GM12872 (cell line): ENCODE data around the gene TEAD4.

Source experiments
- CTCF ChIP-seq: IDR thresholded peaks from 3 replicates; pipeline ENCODE4 v1.5.1; 2011; ENCODE audit warnings: low read depth, mild to moderate bottlenecking, low read length, moderate library complexity; ENCODE audit not compliant: insufficient read depth

Gene TEAD4

GRCh38 chr12:3002646-3003045 is 43.4 kb downstream of the TEAD4 start:
- no peak for TF ChIP-seq CTCF

DNA sequence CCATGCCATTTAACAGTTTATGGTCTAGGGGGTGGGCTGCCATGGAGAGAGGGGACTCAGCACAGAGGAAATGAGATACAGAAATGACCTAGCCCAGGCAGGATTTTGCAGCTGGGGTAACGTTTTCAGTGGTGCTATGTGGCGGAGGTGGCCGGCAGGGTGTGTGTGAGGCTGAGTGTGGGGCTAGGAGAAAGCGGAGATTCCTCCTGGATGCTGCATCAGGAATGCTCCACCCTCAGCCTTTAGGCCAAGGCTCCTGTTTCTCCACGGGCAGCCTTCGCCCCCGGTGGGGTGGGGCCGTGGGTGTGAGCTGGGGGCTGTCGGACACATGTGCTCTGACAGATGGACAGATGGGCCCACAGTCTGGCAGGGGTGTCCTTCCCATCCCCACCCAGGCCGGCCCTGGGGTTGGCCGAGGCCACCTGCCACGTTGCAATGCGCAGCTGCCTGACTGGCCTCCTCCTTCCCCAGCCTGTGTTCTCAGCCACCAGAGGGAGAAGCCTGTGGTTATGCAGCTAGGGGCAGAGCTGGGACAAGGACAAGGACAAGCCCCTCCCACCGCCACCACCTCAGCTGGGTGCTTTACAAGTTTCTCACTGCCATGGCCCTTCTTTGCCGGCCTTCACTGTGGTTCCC is 44.3 kb downstream of the TEAD4 start:
- no peak for TF ChIP-seq CTCF

GRCh38 chr12:3004655-3005565 is 45.7 kb downstream of the TEAD4 start:
- TF ChIP-seq CTCF: peak; percentile 61; the same call in 2 of the 3 replicates

DNA sequence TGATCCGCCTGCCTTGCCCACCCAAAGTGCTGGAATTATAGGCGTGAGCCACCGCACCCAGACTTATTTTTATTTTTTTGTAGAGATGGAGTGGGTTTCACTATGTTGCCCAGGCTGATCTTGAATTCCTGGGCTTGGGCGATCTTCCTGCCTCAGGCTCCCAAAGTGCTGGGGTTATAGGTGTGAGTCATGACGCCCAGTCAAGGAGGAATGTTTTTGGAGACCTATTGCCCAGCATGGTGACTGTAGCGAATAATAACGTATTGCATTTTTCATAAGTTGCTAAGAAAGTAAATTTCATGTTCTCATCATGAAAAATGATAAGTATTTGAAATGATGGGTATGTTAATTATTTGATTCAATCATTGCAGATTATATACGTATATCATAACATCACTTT is 46.5 kb downstream of the TEAD4 start:
- no peak for TF ChIP-seq CTCF

DNA sequence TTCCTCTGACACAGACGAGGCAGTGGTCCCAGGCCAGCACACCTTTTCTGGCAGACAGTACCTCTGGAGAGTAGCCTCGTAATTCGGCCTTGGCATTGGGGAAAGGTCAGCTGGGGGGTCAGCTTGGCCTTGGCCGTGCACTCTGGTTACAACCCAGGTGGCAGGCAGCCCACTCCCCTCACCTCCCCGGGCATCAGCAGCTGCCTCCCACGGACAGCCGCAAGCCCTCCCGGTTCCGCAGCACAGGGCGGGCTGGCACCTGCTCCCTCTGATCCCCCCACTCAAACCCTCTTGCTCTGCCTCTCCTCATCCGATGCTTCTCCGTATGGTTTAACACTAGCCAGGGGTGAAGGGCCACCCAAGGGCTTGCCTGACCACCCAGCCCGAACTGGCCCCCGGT is 50.6 kb downstream of the TEAD4 start:
- no peak for TF ChIP-seq CTCF

- no peak for TF ChIP-seq CTCF
These were observed 51.2 kb downstream of the TEAD4 start for GRCh38 chr12:3010214-3010930.

DNA sequence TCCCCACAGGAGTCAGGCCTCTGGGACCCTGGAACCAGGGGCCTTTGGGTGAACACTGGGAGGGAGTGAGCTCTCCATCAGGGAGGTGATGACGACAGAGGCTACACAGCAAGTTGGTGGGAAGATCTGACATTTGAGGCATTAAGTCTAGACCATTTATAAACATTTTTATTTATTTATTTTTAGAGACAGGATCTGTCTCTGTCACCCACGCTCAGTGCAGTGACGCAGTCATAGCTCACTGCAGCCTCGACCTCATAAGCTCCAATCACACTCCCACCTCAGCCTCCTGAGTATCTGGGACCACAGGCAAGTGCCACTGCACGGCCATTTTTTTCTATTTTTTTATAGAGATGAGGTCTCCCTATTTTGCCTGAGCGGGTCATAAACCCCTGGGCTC is 53.6 kb downstream of the TEAD4 start:
- TF ChIP-seq CTCF: no peak
